H1 (cell line): Measurements from ENCODE around the gene UFD1.

ENCODE experiments used
- CREB1 ChIP-seq: IDR thresholded peaks from 2 replicates; pipeline ENCODE4 v1.6.1; 2012; ENCODE audit warnings: inconsistent platforms
- EGR1 ChIP-seq: IDR thresholded peaks from 2 replicates; pipeline ENCODE4 v1.6.1; 2011; ENCODE audit warnings: low read depth, low read length, borderline replicate concordance
- EZH2 ChIP-seq: fragments of 200-600 bp; sonication (generic); IDR thresholded peaks from 2 replicates; pipeline ENCODE4 v1.7.1; 2012; ENCODE audit warnings: low read depth, mild to moderate bottlenecking, moderate library complexity, low read length, inconsistent platforms; ENCODE audit not compliant: severe bottlenecking
- JUND ChIP-seq: IDR thresholded peaks from 2 replicates; pipeline ENCODE4 v1.6.1; 2011; ENCODE audit warnings: mild to moderate bottlenecking, improper control_type of control experiment, low read length
- MAFK ChIP-seq: IDR thresholded peaks from 2 replicates; pipeline ENCODE4 v1.6.1; 2012; ENCODE audit warnings: low read depth, mild to moderate bottlenecking, improper control_type of control experiment, low read length
- NRF1 ChIP-seq: IDR thresholded peaks from 2 replicates; pipeline ENCODE4 v1.6.1; 2011; ENCODE audit warnings: mild to moderate bottlenecking, low read depth, low read length, improper control_type of control experiment
- POLR2A ChIP-seq, 2 experiments: IDR thresholded peaks; 1 replicate in 1 of 2; 2 replicates in 1 of 2; pipeline ENCODE4 v1.6.1; 2011; ENCODE audit warnings: low read depth in 2 of 2, low read length in 2 of 2, mild to moderate bottlenecking in 2 of 2; ENCODE audit errors: control extremely low read depth in 1 of 2
- ZNF274 ChIP-seq: IDR thresholded peaks from 2 replicates; pipeline ENCODE4 v1.7.0; 2012; ENCODE audit warnings: low read length, borderline replicate concordance; ENCODE audit errors: extremely low read depth
- TF ChIP-seq, protein P1 (sequence below): IDR thresholded peaks from 2 replicates; pipeline ENCODE4 v1.6.1; 2011; ENCODE audit warnings: low read length, improper control_type of control experiment
- TF ChIP-seq, protein P2 (sequence below): IDR thresholded peaks from 2 replicates; pipeline ENCODE4 v1.6.1; 2012; ENCODE audit warnings: inconsistent platforms
- TF ChIP-seq, protein P3 (sequence below): fragments of 300-600 bp; sonication (generic); IDR thresholded peaks from 2 replicates; pipeline ENCODE4 v1.7.1; 2012; ENCODE audit warnings: low read length, moderate library complexity, mild to moderate bottlenecking, inconsistent platforms; ENCODE audit not compliant: insufficient replicate concordance
- TF ChIP-seq, protein P4 (sequence below), 3 experiments: IDR thresholded peaks; 1 replicate in 2 of 3; 2 replicates in 1 of 3; pipeline versions ENCODE4 v1.5.1 to v1.6.1; 2011; ENCODE audit warnings: low read length in 3 of 3, mild to moderate bottlenecking in 3 of 3, inconsistent platforms in 2 of 3, low read depth in 1 of 3, moderate library complexity in 1 of 3; ENCODE audit not compliant: insufficient read depth in 1 of 3; ENCODE audit errors: control extremely low read depth in 1 of 3

DNA sequence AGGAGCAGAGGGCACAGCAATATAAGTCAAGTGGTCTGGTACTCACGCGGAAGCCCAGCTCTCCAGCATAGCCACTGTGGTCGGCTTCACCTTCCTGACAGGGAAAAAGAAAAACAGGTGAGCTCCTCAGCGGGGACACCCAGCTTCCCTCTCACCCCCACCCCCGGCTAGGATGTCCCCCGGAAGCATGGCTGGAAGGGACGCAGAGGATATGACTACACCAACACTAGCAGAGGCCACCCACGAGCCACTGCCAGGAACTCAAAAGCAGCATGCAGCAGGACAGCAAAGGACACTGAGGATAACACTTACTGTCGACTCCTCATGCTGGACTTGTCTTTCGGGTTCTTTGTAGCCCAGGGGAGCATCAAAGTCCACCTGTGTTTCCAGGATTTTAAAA, 22.5 kb downstream of the UFD1 start:
- TF ChIP-seq POLR2A (IDR thresholded peaks at IDR 0.05; ENCODE audit: control extremely low read depth in 1 of 2, low read depth in 2 of 2, low read length in 2 of 2) (no peak), MAFK (no peak), CREB1 (no peak), NRF1 (no peak), ZNF274 (no peak), EZH2 (no peak), EGR1 (no peak), JUND (no peak)
- TF ChIP-seq, protein P1, sequence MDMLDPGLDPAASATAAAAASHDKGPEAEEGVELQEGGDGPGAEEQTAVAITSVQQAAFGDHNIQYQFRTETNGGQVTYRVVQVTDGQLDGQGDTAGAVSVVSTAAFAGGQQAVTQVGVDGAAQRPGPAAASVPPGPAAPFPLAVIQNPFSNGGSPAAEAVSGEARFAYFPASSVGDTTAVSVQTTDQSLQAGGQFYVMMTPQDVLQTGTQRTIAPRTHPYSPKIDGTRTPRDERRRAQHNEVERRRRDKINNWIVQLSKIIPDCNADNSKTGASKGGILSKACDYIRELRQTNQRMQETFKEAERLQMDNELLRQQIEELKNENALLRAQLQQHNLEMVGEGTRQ, result no peak
- TF ChIP-seq, protein P2, sequence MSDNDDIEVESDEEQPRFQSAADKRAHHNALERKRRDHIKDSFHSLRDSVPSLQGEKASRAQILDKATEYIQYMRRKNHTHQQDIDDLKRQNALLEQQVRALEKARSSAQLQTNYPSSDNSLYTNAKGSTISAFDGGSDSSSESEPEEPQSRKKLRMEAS, result no peak
- TF ChIP-seq, protein P3, sequence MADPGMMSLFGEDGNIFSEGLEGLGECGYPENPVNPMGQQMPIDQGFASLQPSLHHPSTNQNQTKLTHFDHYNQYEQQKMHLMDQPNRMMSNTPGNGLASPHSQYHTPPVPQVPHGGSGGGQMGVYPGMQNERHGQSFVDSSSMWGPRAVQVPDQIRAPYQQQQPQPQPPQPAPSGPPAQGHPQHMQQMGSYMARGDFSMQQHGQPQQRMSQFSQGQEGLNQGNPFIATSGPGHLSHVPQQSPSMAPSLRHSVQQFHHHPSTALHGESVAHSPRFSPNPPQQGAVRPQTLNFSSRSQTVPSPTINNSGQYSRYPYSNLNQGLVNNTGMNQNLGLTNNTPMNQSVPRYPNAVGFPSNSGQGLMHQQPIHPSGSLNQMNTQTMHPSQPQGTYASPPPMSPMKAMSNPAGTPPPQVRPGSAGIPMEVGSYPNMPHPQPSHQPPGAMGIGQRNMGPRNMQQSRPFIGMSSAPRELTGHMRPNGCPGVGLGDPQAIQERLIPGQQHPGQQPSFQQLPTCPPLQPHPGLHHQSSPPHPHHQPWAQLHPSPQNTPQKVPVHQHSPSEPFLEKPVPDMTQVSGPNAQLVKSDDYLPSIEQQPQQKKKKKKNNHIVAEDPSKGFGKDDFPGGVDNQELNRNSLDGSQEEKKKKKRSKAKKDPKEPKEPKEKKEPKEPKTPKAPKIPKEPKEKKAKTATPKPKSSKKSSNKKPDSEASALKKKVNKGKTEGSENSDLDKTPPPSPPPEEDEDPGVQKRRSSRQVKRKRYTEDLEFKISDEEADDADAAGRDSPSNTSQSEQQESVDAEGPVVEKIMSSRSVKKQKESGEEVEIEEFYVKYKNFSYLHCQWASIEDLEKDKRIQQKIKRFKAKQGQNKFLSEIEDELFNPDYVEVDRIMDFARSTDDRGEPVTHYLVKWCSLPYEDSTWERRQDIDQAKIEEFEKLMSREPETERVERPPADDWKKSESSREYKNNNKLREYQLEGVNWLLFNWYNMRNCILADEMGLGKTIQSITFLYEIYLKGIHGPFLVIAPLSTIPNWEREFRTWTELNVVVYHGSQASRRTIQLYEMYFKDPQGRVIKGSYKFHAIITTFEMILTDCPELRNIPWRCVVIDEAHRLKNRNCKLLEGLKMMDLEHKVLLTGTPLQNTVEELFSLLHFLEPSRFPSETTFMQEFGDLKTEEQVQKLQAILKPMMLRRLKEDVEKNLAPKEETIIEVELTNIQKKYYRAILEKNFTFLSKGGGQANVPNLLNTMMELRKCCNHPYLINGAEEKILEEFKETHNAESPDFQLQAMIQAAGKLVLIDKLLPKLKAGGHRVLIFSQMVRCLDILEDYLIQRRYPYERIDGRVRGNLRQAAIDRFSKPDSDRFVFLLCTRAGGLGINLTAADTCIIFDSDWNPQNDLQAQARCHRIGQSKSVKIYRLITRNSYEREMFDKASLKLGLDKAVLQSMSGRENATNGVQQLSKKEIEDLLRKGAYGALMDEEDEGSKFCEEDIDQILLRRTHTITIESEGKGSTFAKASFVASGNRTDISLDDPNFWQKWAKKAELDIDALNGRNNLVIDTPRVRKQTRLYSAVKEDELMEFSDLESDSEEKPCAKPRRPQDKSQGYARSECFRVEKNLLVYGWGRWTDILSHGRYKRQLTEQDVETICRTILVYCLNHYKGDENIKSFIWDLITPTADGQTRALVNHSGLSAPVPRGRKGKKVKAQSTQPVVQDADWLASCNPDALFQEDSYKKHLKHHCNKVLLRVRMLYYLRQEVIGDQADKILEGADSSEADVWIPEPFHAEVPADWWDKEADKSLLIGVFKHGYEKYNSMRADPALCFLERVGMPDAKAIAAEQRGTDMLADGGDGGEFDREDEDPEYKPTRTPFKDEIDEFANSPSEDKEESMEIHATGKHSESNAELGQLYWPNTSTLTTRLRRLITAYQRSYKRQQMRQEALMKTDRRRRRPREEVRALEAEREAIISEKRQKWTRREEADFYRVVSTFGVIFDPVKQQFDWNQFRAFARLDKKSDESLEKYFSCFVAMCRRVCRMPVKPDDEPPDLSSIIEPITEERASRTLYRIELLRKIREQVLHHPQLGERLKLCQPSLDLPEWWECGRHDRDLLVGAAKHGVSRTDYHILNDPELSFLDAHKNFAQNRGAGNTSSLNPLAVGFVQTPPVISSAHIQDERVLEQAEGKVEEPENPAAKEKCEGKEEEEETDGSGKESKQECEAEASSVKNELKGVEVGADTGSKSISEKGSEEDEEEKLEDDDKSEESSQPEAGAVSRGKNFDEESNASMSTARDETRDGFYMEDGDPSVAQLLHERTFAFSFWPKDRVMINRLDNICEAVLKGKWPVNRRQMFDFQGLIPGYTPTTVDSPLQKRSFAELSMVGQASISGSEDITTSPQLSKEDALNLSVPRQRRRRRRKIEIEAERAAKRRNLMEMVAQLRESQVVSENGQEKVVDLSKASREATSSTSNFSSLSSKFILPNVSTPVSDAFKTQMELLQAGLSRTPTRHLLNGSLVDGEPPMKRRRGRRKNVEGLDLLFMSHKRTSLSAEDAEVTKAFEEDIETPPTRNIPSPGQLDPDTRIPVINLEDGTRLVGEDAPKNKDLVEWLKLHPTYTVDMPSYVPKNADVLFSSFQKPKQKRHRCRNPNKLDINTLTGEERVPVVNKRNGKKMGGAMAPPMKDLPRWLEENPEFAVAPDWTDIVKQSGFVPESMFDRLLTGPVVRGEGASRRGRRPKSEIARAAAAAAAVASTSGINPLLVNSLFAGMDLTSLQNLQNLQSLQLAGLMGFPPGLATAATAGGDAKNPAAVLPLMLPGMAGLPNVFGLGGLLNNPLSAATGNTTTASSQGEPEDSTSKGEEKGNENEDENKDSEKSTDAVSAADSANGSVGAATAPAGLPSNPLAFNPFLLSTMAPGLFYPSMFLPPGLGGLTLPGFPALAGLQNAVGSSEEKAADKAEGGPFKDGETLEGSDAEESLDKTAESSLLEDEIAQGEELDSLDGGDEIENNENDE, result no peak
- TF ChIP-seq, protein P4, sequence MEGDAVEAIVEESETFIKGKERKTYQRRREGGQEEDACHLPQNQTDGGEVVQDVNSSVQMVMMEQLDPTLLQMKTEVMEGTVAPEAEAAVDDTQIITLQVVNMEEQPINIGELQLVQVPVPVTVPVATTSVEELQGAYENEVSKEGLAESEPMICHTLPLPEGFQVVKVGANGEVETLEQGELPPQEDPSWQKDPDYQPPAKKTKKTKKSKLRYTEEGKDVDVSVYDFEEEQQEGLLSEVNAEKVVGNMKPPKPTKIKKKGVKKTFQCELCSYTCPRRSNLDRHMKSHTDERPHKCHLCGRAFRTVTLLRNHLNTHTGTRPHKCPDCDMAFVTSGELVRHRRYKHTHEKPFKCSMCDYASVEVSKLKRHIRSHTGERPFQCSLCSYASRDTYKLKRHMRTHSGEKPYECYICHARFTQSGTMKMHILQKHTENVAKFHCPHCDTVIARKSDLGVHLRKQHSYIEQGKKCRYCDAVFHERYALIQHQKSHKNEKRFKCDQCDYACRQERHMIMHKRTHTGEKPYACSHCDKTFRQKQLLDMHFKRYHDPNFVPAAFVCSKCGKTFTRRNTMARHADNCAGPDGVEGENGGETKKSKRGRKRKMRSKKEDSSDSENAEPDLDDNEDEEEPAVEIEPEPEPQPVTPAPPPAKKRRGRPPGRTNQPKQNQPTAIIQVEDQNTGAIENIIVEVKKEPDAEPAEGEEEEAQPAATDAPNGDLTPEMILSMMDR (IDR thresholded peaks at IDR 0.05; ENCODE audit: control extremely low read depth in 1 of 3, insufficient read depth in 1 of 3, low read depth in 1 of 3, low read length in 3 of 3), result no peak
